ENCODE results near the gene CD58. TPM values are rescaled to one million over a fixed set of nuclear protein-coding genes. Genes with fewer than 3 reads are reported as not detected.

The CD58 gene
- total and polyA plus RNA-seq, 9 of the 15 experiments (the other 6 are each of a cell fraction or from before 2014, with no cell fraction given), result 18.1 to 113 (median 37.4) TPM

GRCh38 chr1:116556289-116557006 lies 14.4 kb downstream of the CD58 start (continued):
- TF ChIP-seq HINFP (tag; conservative IDR thresholded peaks at IDR 0.05; ENCODE audit: low read depth), result no peak
- no peak for TF ChIP-seq RBM25 (IDR thresholded peaks at IDR 0.05; ENCODE audit: low read depth, low read length, severe bottlenecking)
- TF ChIP-seq ELK1 (CRISPR knock-in tag; IDR thresholded peaks at IDR 0.05), result no peak
- TF ChIP-seq HDAC3 (IDR thresholded peaks at IDR 0.05; ENCODE audit: borderline replicate concordance, partially characterized antibody), result no peak
- TF ChIP-seq ZNF57 (CRISPR knock-in tag; IDR thresholded peaks at IDR 0.05), result no peak
- no peak for TF ChIP-seq U2AF2 (optimal IDR thresholded peaks at IDR 0.05; ENCODE audit: low read depth, low read length)
- TF ChIP-seq CC2D1A (IDR thresholded peaks at IDR 0.05), result no peak
- TF ChIP-seq SOX6 (IDR thresholded peaks at IDR 0.05), result peak; percentile 68
- no peak for TF ChIP-seq HOMEZ (CRISPR knock-in tag; IDR thresholded peaks at IDR 0.05)
- no peak for TF ChIP-seq CREB3 (tag; conservative IDR thresholded peaks at IDR 0.05; ENCODE audit: low read depth)
- TF ChIP-seq HNRNPH1 (optimal IDR thresholded peaks at IDR 0.05; ENCODE audit: low read depth, low read length), result no peak
- no peak for TF ChIP-seq HMGXB4 (CRISPR knock-in tag; IDR thresholded peaks at IDR 0.05)
- TF ChIP-seq MXD1 (CRISPR knock-in tag; IDR thresholded peaks at IDR 0.05; ENCODE audit: borderline replicate concordance, poor library complexity, severe bottlenecking), result no peak
- no peak for TF ChIP-seq ZNF324 (CRISPR knock-in tag; IDR thresholded peaks at IDR 0.05)
- no peak for TF ChIP-seq NCOA4 (IDR thresholded peaks at IDR 0.05; ENCODE audit: partially characterized antibody)
- TF ChIP-seq ZNF121 (CRISPR knock-in tag; conservative IDR thresholded peaks at IDR 0.05), result no peak
- TF ChIP-seq CHAMP1 (IDR thresholded peaks at IDR 0.05), result no peak
